ENCODE data around the gene NTN4.
"Not testable (repeated sequence)": the region's sequence is repeated elsewhere in the genome, so short reads cannot be mapped to it uniquely, and the experiment has no call there.

NTN4 gene

GRCh38 chr12:95621725-95622124 is 168.8 kb downstream of the NTN4 start:
- DNase-seq: no peak

- no peak for DNase-seq
Observed at GRCh38 chr12:95620171-95620570, 170.4 kb downstream of the NTN4 start.

GRCh38 chr12:95616470-95616869 is 174.1 kb downstream of the NTN4 start:
- not testable (repeated sequence) for DNase-seq

GRCh38 chr12:95615749-95616148 is 174.8 kb downstream of the NTN4 start:
- no peak for DNase-seq

GRCh38 chr12:95614390-95614982 is 176.1 kb downstream of the NTN4 start:
- DNase-seq: no peak

GRCh38 chr12:95613021-95613420 is 177.5 kb downstream of the NTN4 start:
- DNase-seq: no peak

GRCh38 chr12:95611676-95612309 is 178.8 kb downstream of the NTN4 start:
- no peak for DNase-seq

- no peak for DNase-seq
Observed at GRCh38 chr12:95608252-95609033, 182.1 kb downstream of the NTN4 start.
